DMS79 (cell line): ENCODE measurements around the gene TCF4.

Experiments
- DNase-seq: peaks from one replicate; lab custom pipeline; 2025; lab: John Stamatoyannopoulos, UW

The TCF4 gene

DNA sequence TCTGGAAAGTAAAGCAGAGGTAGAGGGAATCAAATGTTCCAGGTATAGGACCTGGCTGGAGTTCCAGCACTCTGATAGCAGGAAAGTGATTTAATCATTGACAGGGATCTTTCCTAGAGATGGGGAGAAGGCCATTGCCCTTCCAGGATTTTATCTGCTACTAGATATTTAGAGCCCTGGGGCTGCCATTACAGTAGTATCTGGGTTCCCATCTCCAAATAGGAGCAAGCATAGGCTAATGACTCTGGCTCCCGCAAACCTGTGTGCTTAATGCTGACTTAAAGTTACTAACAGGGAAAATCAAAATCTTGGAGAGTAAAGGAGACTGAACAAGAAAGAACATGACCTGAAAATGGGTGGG, 331.1 kb downstream of the TCF4 start:
- DNase-seq: no peak

DNA sequence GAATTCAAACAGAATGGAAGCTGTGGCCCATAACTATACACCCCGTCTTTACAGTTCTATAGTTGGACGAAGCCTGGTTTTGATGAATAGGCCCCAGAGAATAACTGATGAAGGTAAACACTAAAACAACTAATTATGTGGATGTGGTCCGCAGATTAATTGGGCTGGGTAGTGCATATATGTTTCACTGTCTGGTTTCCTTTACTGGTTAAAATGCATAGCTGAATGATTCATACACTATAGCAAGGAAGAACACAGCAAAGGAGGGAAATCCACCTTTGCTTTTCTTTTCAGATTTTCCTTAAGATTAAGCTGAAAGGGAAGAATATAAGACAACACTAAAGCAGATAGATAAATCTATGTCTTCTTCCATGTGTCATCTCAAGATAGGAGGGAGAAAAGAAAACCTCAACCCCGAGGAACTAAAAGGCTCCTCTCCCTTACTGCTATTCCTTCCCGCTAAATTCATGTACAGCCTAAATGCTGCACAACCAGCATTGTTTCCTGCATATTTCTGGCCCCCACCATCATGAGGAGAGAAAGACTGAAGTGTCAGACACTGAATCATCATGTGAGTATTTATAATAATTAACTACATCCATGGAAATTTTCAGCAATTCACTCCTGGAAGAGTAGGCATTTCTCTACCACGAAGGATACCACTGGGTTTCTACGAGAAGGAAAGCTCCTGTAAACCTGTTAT, 331.6 kb downstream of the TCF4 start:
- no peak for DNase-seq

DNA sequence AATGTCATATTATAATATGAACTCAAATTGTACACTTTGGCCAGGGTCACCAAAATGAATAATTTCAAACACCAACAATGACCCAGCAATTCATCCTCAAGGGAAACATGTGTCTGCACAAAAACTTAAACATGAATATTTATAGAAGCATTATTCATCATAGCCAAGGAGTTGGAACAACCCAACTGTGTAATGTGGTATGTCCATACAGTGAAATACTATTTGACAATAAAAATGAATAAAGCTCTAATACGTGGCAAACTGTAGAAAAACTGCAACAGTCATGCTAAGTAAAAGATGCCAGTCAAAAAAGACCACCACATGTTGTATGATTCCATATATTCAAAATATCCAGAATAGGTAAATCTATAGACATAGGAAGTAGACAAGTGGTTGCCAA, 334.2 kb downstream of the TCF4 start:
- no peak for DNase-seq

DNA sequence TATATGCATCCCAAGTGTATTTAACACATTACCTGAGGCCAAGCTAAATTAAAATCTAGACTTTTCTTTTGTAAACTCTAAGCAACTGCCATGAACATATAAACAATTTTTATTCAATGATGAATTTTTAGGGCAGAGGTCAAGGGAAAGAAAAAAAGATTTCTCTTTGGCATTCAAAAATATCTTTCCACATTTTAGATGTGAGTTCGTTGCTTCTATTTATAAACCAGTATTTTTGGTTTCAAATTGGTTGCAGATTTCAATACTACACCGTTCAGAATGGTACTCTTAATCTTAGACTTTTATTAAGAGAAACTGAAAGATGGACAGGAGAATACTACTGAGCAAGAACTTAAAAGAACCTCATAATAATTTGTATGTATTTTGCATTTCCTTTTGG, 335.1 kb downstream of the TCF4 start:
- no peak for DNase-seq

DNA sequence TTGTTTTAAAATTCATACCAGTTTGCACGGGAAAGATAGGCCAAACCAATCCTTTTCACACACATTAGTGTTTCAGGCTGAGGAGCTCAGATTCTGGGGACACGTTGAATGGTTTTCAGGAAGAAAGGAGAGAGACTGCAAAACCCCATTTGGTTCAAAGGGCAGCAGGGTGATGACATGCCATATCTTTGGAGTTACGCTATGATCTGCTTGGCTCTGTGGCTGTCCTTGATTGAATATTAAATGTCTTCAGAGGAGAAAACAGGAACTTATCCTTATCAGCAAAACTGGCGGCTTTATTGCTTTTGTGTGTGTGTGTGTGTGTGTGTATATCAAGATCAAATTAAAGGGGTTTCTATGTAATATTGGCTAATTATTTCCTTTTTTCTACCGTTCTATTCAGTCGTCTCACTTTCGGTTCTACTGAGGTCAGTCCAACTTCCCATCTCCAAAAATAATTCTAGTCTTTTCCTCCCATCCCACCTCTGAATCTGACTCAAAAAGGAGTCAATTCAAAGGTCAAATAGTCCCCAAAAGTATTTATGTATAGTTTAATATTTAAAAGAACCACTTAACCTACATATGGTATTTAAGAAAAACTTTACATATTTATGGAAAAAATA, 335.8 kb downstream of the TCF4 start:
- DNase-seq: no peak

DNA sequence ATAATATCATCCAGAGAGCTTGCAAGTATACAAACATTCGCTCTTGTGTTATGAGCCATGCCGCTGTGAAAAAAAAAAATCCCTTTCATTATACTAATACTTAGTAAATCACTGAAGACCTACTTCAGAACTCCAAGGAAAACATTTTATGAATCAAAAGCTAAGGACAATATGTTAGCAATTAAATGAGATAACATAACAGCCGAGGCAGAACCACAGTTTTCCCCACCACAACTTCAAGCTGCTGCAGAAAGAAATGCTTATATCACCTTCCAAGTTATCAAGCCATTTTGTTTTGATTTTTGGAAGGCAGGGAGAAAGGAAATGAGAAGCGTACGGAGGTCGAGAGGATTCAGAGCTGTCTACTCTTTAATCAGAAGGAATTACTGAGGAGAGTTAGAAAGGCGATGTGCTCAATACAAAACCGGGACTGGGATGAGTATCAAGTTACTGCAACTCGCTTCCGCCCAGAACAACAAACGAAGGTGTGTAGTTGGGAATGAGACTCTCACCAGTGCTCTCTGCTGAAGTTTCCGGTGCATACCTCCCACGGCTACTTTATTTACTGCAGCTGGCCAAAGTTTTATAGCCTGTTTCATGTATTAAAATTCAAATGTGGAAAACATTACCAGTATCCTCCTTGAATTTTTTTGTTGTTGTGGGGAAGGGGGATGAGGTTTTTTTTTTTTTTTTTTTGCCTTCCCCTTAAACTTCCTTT, 336.6 kb downstream of the TCF4 start:
- no peak for DNase-seq

DNA sequence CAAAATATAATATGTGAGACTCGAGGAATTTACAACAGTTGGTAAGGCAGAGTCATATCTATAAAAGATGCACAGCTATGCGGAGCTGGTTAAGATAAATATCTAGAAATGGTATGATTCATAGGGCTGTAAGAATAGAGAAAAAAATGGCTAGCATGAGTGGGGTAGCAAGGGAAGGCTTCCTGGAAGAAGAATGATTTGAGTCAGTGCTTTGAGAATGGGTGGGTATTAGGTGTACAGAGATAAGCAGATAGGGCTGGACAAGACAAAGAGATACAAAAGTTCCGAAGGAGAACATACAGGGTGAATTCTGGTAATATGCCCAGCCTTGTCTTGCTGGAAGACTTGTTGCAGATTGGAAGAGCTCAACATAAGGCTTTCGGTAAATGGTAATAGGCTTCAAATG, 337.2 kb downstream of the TCF4 start:
- DNase-seq: no peak

DNA sequence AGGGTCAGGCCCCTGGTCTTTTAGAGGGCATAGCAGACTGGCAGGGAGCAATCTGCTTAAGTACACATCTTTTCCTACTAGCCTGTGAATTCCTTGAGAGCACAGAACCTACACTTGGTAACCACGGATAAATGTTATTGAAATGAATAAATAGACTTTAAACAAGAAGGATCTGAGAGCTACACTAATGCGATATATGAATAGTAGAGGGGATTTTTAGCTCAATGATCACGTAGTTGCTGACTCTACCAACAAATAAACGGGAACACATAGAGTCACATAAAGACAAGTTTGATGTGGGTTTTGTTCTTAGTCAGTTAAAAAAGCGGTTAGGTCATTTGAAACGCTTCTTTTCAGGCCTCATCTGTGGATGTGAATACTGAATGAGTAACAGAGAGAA, 338.4 kb downstream of the TCF4 start:
- no peak for DNase-seq

DNA sequence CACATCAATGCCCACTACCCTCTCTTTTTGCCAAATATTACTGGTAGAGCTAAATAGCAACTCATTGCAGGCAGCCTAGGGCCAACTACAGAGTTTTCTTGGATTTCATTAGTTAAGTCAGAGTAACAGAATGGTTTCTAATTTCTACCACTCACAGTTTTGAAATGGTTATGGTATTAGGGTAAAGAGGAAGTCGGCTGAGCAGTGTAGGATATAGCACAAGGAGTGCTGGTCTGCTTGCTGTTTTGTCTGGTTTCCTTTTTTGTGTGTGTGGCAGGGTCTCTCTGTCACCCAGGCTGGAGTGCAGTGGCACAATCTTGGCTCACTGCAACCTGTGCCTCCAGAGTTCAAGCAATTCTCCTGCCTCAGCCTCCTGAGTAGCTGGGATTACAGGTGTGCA, 339.5 kb downstream of the TCF4 start:
- no peak for DNase-seq

DNA sequence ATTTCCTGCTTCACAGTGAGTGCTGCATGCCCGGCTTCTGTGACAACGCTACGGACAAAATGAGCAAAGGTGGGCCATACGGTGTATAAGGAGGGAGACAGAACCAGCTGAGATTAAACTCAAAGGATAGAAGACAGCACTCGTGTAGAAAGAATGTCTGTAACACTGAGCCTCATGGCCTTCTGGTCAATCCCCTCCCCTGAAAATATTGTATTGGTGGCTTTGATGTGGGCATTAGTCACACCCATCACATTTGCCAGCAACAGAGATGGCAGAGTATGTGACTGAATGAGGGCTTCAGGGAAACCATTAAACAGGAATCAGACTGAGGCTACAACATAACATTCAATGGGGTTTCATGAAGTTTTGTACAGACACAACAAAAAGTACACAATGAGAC, 341.0 kb downstream of the TCF4 start:
- no peak for DNase-seq

DNA sequence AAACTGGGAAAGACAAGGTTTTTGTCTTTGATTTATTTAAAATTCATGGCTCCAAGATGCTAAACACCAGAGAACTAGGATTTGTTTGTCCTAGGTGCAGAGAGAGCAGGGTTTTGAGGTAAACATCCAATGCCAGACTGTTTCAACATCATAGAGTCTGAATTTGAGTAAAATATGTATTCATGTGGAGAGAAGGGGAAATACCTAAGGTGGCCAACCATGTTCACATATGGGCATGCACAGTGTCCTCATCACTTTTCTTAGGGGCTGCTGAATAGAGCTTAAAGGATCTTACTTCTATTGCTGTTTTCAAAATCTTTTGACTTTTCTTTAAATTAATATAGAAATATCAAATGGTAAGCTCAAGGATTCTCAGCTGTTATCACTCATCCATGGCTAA, 341.7 kb downstream of the TCF4 start:
- no peak for DNase-seq

DNA sequence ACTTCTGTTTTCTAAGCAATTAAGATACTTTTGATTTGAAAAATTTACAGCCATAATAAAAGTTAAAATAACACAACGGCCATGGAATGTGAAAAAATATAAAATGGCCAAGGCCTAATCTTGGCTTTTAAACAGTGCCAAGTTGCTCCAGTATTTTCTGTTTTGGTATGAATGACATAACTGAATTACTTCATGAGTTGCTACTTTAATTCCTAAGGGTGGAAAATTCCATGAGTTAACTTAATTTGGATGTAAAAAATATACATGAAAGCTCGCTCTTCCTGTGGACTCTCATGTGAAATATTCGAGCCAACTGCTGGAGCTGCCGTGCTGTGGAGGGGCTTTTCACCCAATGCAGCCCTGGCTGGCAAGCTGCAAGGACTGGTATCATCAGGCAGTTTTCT, 342.8 kb downstream of the TCF4 start:
- DNase-seq: no peak

DNA sequence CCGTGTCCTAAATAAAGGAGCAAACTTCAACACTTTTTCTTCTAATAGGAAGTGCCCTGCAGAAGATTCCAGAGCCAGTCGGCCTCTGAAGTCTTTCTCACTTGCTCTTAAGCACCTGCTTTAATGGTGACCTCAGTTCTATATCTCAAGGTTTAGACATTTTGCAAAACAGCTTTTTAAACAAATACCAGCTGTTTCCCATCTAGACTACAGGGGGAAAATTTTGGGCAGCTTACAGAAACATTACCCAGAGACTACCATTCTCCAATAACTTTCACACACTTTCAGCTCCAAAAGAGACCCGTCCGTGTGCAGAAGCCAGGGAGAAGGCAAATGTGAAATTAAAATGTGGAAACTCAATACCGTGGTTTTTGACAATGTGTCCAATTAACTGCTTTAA, 343.4 kb downstream of the TCF4 start:
- DNase-seq: no peak

DNA sequence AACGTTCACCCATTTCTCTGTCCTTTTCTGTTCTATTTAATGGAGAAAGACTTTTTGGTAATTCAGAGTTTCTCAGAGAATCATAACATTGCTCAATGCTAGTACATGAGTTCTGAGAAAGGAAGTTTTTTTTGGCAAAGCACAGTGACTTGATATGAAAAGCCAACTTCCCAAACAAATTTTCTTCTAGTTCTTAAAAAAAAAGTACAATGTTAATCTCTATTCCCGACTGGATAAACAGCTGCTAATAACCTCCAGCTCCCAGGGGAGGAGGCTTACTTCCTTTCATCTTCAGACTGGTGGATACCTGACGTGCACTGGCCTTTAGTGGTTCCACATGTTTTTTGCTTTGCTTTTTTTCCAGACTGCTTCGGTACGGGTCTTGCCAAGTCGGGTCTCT, 344.1 kb downstream of the TCF4 start:
- no peak for DNase-seq

DNA sequence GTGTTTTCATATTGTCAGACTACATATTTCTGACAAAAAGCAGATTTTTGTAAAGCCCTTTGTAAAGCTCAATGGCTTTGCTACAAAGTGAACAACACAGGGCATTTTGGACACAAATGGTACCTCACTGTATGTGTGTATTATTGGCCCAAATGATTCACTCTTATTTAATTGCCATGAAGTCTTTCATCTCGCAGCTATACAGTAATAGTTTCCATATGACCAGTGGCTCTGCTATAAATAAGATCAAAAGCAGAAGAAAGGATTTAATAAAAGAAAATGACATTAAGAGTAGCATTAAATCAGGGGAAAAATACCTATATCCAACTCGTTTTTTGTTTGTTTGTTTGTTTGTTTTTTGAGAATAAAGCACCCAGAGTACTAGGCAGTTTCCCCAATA, 344.7 kb downstream of the TCF4 start:
- no peak for DNase-seq

DNA sequence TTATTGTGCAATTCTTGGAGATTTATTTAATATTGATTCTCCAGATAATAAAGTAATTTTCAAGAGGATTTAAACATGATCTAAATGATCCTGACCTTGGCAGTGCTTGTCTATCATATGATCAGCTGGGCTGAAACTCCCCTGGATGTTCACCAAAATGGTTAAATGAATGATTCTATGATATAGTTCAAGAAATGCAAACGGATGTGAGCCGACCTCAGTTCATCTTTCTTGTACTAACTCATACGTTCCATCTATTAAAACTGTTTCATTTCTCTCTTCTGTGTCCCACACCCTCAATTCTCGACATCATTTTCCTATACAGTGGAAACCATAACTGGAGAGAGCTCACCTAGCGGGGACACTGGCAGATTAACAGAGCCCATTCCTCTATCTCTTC, 347.0 kb downstream of the TCF4 start:
- DNase-seq: no peak

DNA sequence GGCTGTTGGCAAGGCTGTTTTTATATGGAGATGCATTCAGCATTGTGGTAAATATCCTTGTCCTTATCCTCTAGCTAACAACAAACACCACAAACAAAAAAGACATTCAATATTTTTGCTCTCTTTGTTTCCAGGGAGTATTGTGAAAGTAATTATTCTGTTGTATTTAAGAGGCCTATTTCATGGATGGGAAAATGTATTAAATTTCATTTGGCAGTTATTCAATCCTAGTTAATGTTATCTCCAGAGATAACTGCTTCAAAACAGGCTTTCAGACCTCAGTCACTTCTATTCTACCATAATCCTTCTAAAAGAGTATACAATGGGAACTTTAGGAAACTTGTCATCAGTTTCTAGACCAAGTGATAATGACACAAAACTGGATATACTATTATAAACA, 348.3 kb downstream of the TCF4 start:
- DNase-seq: peak; percentile 12

DNA sequence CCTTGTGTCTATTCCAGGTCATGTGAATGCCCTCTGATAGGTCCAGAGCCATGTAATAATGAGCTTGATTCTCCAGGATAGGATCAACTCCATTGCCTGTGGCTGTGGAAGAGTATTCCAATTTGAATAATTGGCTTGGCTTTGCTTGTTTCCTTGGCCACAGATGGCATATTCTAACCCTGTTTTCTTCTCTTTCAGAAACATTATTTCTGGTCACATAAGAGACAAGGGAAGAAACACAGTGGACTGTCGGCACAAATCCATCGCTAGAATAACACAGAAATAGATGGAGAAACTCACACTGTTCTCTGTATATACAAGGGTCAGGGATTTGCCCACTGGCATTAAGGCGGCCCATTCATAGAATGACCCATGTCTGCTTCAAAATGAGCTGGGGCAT, 350.3 kb downstream of the TCF4 start:
- no peak for DNase-seq

DNA sequence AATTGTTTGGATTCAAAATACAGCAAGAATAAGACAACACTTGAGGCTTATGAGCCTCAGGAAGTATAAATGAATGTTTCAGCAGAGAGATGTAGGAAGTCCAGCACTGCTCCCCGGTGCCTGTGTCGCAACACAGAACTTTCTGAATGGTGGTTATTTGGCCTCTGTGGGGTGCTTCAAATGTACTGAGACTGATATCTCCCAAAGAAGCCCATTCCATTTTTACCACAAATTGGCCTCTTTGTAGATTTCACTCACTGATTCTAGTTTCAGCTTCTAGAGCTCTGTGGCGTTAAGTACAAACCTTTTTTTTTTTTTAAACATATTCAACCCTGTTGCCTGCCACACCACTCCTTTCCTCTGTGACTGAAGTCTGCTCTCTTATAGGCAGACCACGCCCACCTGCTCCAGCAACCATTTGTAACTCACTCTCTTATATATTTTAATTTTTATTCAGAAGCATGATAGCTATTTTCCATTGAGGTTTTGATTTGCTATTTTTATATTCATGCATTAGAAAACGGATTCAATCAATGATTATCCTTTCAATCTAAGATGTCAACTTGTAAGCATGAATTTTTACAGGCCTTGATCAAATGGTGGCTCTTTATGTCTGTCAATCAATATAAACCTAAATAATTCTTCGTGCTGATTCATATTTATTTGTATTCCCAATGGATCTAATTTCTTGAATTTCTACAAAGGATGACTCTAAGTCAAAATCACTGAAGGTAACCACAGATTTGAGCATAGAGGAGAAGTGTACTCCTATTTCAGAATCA, 351.7 kb downstream of the TCF4 start:
- DNase-seq: no peak

DNA sequence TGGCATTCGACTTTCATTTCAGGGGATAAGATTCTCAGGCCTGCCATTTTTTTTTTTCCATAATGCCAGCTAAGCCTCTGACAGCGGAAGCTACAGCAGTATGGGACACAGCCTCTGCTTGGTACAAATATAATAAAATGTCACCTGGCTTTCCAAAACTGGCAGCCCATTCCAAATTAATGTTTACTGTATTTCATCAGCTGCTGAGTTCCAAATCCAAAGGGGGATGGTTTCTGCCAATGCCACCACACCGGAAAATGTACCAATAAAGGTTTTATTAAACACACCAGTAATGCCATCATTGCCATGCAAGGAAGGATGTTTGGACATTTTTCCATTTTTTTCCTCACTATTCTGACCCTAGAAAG, 352.9 kb downstream of the TCF4 start:
- DNase-seq: no peak

DNA sequence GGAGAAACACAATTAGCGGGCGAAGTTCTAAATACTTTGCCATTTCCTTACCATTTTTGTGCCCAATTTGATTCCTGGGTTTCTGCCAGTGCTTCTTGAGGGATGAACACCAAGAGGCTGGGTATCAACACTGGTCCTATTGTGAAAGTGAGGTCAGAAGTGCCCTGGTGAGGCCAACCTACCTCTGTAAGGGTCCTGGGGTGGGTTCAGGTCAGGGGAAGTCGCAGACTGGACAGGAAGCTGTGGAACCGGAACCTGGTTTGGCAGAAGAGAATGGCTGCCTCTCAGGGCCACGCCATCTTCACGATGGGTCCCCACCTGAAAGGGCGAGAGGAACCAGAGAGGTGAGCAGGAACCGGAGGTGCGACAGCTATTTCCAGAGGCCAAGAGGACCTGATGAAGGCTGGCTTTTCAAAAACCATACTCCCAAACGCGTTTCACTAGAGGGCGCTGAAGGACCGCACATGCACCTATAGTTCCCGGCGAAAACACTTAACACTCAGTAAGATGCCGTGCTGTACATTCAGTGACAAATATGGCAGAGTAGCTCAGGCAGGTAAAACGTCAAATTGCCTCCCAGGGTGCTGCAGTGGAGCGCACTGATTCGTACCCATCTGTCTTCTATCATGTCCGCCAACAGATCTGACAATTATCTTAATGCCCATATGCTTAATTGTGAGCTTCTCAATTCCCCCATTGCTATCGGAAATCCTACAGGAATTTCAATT, 353.5 kb downstream of the TCF4 start:
- DNase-seq: no peak

DNA sequence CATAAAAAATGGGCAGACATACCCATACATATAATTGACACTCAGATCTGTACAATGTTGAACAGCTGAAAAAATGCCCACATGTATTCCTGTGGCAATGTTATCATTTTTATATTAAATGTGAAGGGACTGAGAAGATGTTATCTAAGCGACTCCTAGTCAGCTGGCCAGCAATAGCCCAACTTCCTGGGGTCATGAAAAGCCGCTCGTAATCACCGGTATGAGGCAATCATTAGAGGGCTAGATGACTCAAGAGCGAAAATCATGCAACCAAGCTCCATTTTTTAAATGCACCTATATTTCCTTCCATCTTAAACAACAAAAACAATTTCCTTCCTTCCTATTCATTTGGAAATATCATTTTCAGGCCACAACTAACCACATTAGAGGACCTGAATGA, 354.1 kb downstream of the TCF4 start:
- DNase-seq: no peak
